Caco-2 (cell line): ENCODE results near the gene MAP1LC3A. TPM values are rescaled to one million over a fixed set of nuclear protein-coding genes. Genes with fewer than 3 reads are reported as not detected.
A peak's percentile ranks its signal among the peaks of the same experiment; 100 is the strongest.

Experiments
- BruUV-seq: library from RNA; stranded (reverse); fragments of 400-500 nt; replicated peaks from 2 replicates; lab custom pipeline; 2021; lab: Mats Ljungman, UMichigan
- CTCF ChIA-PET: fragments of 300-600 bp; sonication (Branson Sonifier 250); formaldehyde crosslinking; loops from one replicate; lab custom pipeline; 2022; ENCODE audit warnings: antibody characterized with exemption; lab: Charles Lee
- POLR2A ChIA-PET: fragments of 300-600 bp; sonication (Branson Sonifier 250); formaldehyde crosslinking; loops from one replicate; lab custom pipeline; 2022; ENCODE audit warnings: antibody characterized with exemption; lab: Charles Lee
- DNase-seq, 2 experiments: peaks; one replicate each; pipeline versions ENCODE4 v3.0.0 to v3.0.0-alpha.2; 2020 to 2022
- H3K27me3 ChIP-seq: replicated peaks from 2 replicates; pipeline ENCODE4 v1.6.0; 2011; ENCODE audit warnings: low read length; ENCODE audit not compliant: control insufficient read depth, insufficient read depth
- H3K36me3 ChIP-seq: 2 replicates; pipeline ENCODE4 v1.5.1; 2011; ENCODE audit warnings: low read length; ENCODE audit not compliant: control insufficient read depth, insufficient read depth
- H3K4me1 ChIP-seq: fragments of 250-450 bp; sonication (Bioruptor Pico); 2 replicates; pipeline ENCODE4 v1.5.1; 2020; ENCODE audit warnings: mild to moderate bottlenecking
- H3K4me3 ChIP-seq: 2 replicates; pipeline ENCODE4 v1.5.1; 2011; ENCODE audit warnings: low read depth, mild to moderate bottlenecking, control low read depth, low read length
- H3K9me3 ChIP-seq: fragments of 250-450 bp; sonication (Bioruptor Pico); 2 replicates; pipeline ENCODE4 v1.5.1; 2020; ENCODE audit warnings: mild to moderate bottlenecking, moderate library complexity
- H3K27ac Mint-ChIP-seq: one replicate; pipeline ENCODE4 v1.8.0; 2022; ENCODE audit warnings: mixed read lengths; ENCODE audit not compliant: unreplicated experiment
- H3K27me3 Mint-ChIP-seq: one replicate; pipeline ENCODE4 v1.8.0; 2022; ENCODE audit warnings: mixed read lengths; ENCODE audit not compliant: insufficient read depth, unreplicated experiment
- H3K36me3 Mint-ChIP-seq: one replicate; pipeline ENCODE4 v1.8.0; 2022; ENCODE audit warnings: mild to moderate bottlenecking, mixed read lengths; ENCODE audit not compliant: insufficient read depth, unreplicated experiment
- H3K4me1 Mint-ChIP-seq: one replicate; pipeline ENCODE4 v1.8.0; 2022; ENCODE audit warnings: low read depth, mixed read lengths; ENCODE audit not compliant: unreplicated experiment
- H3K4me3 Mint-ChIP-seq: one replicate; pipeline ENCODE4 v1.8.0; 2022; ENCODE audit warnings: mild to moderate bottlenecking, moderate library complexity, mixed read lengths; ENCODE audit not compliant: unreplicated experiment
- H3K9me3 Mint-ChIP-seq: one replicate; pipeline ENCODE4 v1.8.0; 2022; ENCODE audit warnings: mixed read lengths; ENCODE audit not compliant: unreplicated experiment
- intact Hi-C: fragments of 100-400 bp; cut with micrococcal nuclease; formaldehyde crosslinking; loops from one replicate; pipeline ENCODE4 v1.10.0; 2022; ENCODE audit not compliant: unreplicated experiment
- total RNA-seq: library from RNA; stranded (reverse); gene quantifications from 2 replicates; pipeline ENCODE4 v1.2.3, GENCODE V29; 2022
- TF ChIP-seq, protein P1 (sequence below), 2 experiments: fragments of 200-600 bp in 1 of 2; IDR thresholded peaks; 1 replicate in 1 of 2; 2 replicates in 1 of 2; pipeline versions ENCODE4 v1.5.1 to v1.8.0; 2011 to 2022; ENCODE audit warnings: antibody characterized with exemption in 1 of 2, control low read depth in 1 of 2, inconsistent platforms in 1 of 2, low read depth in 1 of 2, low read length in 1 of 2, mild to moderate bottlenecking in 1 of 2, moderate library complexity in 1 of 2; ENCODE audit not compliant: insufficient read depth in 1 of 2, severe bottlenecking in 1 of 2, unreplicated experiment in 1 of 2

The MAP1LC3A gene
- total RNA-seq, 1 experiment from 2014 or later = 0.88 TPM

DNA sequence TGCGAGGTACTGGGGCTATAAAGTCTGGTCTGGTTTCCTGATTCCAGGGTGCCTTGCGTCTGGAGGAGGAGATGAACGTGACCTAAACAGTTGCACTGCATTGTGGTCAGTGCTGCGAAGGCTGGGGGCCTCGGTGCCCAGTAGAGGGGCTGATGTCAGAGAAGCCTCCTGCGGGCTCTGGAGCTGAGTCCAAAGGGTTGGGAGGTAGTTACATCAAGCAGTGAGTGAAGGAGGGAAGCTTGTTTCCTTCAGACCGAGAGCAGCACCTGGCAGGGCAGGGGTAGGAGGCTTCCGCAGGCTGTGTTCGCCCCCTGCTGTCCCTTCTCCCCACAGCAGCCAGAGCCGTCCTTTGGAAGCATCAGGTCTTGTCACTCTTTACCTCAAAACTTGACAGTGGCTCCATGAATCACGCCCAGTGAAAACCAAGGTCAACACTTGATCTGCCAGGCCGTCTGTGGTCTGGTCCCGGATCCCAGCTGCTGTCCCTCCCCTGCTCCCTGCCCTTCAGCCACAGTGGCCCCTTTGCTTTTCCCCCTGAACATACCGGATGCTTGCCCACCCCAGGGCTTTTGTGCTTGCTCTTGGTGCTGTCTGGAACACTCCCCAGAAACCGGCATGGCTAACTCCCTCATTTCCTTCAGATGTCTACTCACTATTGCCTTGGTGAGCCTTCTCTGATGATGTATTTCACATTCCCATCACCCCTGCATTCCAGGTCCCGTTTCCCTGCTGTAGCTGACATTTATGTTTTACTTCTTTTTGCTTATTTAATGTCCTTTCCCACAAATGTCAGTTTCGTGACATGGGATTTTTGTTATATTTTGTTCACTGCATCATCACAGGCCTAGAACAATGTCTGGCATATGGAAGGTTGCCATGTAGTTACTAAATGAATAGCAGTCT, 35.3 kb upstream of the MAP1LC3A start:
- peak; percentile 89 to 93 for DNase-seq
- H3K9me3 ChIP-seq = no peaks in the 10 kb centered on the region
- no peak overlapping the region for H3K4me3 ChIP-seq
- H3K27ac Mint-ChIP-seq = peak overlapping the region; percentile 25
- no peaks in the 10 kb centered on the region for H3K27me3 Mint-ChIP-seq
- CTCF ChIA-PET = interaction anchor here (0.5 to 3.8 kb wide), 30 partner anchors 9 to 332 kb away, joined by 3 to 130 read pairs (median 4); partner anchors contain the start of genes AHCY, ITCH and TP53INP2
- H3K4me3 Mint-ChIP-seq = no peak overlapping the region
- peaks cover 10% of the 10 kb centered on the region for H3K36me3 ChIP-seq
- intact Hi-C loops = loop anchor here (1.0 kb wide), 4 partner anchors 50 to 333 kb away; no protein-coding TSS in a partner anchor
- peaks cover 46% of the 10 kb centered on the region for H3K4me1 ChIP-seq
- TF ChIP-seq, protein P1, sequence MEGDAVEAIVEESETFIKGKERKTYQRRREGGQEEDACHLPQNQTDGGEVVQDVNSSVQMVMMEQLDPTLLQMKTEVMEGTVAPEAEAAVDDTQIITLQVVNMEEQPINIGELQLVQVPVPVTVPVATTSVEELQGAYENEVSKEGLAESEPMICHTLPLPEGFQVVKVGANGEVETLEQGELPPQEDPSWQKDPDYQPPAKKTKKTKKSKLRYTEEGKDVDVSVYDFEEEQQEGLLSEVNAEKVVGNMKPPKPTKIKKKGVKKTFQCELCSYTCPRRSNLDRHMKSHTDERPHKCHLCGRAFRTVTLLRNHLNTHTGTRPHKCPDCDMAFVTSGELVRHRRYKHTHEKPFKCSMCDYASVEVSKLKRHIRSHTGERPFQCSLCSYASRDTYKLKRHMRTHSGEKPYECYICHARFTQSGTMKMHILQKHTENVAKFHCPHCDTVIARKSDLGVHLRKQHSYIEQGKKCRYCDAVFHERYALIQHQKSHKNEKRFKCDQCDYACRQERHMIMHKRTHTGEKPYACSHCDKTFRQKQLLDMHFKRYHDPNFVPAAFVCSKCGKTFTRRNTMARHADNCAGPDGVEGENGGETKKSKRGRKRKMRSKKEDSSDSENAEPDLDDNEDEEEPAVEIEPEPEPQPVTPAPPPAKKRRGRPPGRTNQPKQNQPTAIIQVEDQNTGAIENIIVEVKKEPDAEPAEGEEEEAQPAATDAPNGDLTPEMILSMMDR (IDR thresholded peaks at IDR 0.05; ENCODE audit: insufficient read depth in 1 of 2, low read depth in 1 of 2, low read length in 1 of 2, severe bottlenecking in 1 of 2, unreplicated experiment in 1 of 2) = peak; percentile 96 to 99
- BruUV-seq = no TSS peak
- peaks cover 78% of the 10 kb centered on the region for H3K36me3 Mint-ChIP-seq
- H3K9me3 Mint-ChIP-seq = no peaks in the 10 kb centered on the region
- POLR2A ChIA-PET = interaction anchor here (0.6 to 1.5 kb wide), 4 partner anchors 160 to 212 kb away, joined by 4 to 7 read pairs (median 6); partner anchors contain the start of gene ITCH
- no peaks in the 10 kb centered on the region for H3K27me3 ChIP-seq
- H3K4me1 Mint-ChIP-seq = peaks cover 50% of the 10 kb centered on the region

DNA sequence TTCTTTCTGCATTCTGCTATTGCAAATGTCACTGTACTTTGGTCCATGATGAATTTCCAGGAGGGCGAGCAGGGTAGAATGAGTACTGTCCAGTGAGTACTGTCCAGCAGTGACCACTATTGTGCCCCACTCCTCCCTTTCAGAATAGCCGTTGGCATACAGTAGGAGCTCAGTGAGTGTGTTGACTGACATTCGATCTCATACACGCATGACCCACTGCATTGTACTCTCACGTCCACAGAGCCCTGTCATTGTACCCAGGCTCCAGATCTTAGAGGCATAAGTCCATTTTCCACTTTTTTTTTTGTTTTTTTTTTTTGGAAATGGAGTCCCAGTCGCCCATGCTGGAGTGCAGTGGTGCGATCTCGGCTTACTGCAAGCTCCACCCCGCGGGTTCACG, 34.1 kb upstream of the MAP1LC3A start:
- no peak overlapping the region for H3K4me3 Mint-ChIP-seq
- Histone ChIP-seq H3K9me3 (no peaks in the 10 kb centered on the region), H3K36me3 (peaks cover 18% of the 10 kb centered on the region), H3K4me3 (no peak overlapping the region), H3K27me3 (no peaks in the 10 kb centered on the region), H3K4me1 (peaks cover 46% of the 10 kb centered on the region)
- CTCF ChIA-PET = interaction anchor here (1.5 to 3.8 kb wide), 4 partner anchors 212 to 222 kb away, joined by 10 to 130 read pairs (median 16); partner anchors contain the start of gene AHCY
- peaks cover 50% of the 10 kb centered on the region for H3K4me1 Mint-ChIP-seq
- POLR2A ChIA-PET = interaction anchor here (2.7 kb wide), 1 partner anchor 8 kb away, joined by 17 read pairs; the partner anchor contains the start of gene DYNLRB1
- no peaks in the 10 kb centered on the region for H3K27me3 Mint-ChIP-seq
- peak overlapping the region; percentile 83 for H3K27ac Mint-ChIP-seq
- peak in 1 of 2 experiments; percentile 32 for DNase-seq
- no peaks in the 10 kb centered on the region for H3K9me3 Mint-ChIP-seq
- peaks cover 78% of the 10 kb centered on the region for H3K36me3 Mint-ChIP-seq
- BruUV-seq = no TSS peak
- TF ChIP-seq, protein P1 (IDR thresholded peaks at IDR 0.05; ENCODE audit: insufficient read depth in 1 of 2, low read depth in 1 of 2, low read length in 1 of 2, severe bottlenecking in 1 of 2, unreplicated experiment in 1 of 2) = no peak
- intact Hi-C loops = no loop called here

DNA sequence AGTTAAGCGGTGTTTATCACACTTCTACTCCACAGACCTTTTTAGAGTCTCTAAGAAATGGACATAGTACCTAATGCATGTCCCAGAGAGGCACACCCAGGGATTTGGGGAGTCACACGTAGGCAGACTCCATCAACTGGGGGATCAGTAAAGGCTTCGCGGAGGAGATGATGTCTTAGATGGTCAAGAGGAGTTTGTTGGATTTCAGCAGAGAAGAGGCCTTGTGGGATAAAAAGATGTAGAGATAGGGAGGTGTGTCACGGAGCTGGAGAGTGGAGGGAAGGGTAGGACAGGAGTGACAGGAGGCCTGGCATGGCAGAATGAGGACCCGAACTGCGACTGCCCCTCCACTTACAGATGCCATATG, 33.2 kb upstream of the MAP1LC3A start:
- H3K4me3 ChIP-seq = no peak overlapping the region
- peak overlapping the region; percentile 64 for H3K4me3 Mint-ChIP-seq
- H3K36me3 ChIP-seq = peaks cover 20% of the 10 kb centered on the region
- no peak for DNase-seq
- CTCF ChIA-PET = interaction anchor here (0.6 to 1.8 kb wide), 6 partner anchors 176 to 272 kb away, joined by 3 to 10 read pairs (median 6); no protein-coding TSS in a partner anchor
- BruUV-seq = no TSS peak
- TF ChIP-seq, protein P1 (IDR thresholded peaks at IDR 0.05; ENCODE audit: insufficient read depth in 1 of 2, low read depth in 1 of 2, low read length in 1 of 2, severe bottlenecking in 1 of 2, unreplicated experiment in 1 of 2) = no peak
- H3K27ac Mint-ChIP-seq = peak overlapping the region; percentile 83
- peaks cover 50% of the 10 kb centered on the region for H3K4me1 Mint-ChIP-seq
- H3K27me3 ChIP-seq = no peaks in the 10 kb centered on the region
- intact Hi-C loops = loop anchor here (1.0 kb wide), 1 partner anchor 9 kb away; the partner anchor contains the start of gene DYNLRB1
- no peaks in the 10 kb centered on the region for H3K9me3 Mint-ChIP-seq
- peaks cover 46% of the 10 kb centered on the region for H3K4me1 ChIP-seq
- H3K27me3 Mint-ChIP-seq = no peaks in the 10 kb centered on the region
- H3K9me3 ChIP-seq = no peaks in the 10 kb centered on the region
- POLR2A ChIA-PET = interaction anchor here (2.7 kb wide), 1 partner anchor 9 kb away, joined by 17 read pairs; the partner anchor contains the start of gene DYNLRB1
- peaks cover 78% of the 10 kb centered on the region for H3K36me3 Mint-ChIP-seq
